HG02973 (cell line): ENCODE results near the gene KIAA0232.

ENCODE experiments used
- ATAC-seq: cut with Tn5 transposase; IDR thresholded peaks from one replicate; pipeline ENCODE4 v1.9.1; 2021; ENCODE audit warnings: moderate library complexity; ENCODE audit not compliant: unreplicated experiment

Gene KIAA0232

GRCh38 chr4:6915041-6916005, 132.8 kb downstream of the KIAA0232 start:
- no peak for ATAC-seq

DNA sequence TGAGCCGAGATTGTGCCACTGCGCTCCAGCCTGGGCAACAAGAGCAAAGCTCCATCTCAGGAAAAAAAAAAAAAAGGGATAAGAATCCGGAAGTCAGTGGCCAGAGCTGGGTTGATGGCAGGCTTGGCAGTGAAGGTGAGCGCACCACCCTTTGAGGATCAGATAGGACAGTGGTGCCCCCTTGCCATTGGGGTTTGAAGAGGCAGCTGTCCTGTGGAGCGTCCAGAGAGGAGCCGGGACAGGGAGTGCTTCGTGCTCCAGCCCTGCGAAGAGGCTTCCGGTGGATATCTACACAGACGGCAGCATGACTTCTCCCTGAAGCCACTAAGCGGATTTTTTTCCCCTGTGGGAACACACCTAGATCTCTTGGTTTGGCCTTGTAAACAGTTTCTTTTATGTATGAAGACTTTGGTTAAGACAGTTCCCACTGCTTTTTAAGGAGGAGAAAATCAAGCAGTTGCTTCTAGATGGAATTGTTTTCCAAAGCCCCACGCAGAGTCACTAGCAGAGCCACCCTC, 133.6 kb downstream of the KIAA0232 start:
- no peak for ATAC-seq

- ATAC-seq: no peak
These were observed 134.3 kb downstream of the KIAA0232 start for GRCh38 chr4:6916587-6917460.

DNA sequence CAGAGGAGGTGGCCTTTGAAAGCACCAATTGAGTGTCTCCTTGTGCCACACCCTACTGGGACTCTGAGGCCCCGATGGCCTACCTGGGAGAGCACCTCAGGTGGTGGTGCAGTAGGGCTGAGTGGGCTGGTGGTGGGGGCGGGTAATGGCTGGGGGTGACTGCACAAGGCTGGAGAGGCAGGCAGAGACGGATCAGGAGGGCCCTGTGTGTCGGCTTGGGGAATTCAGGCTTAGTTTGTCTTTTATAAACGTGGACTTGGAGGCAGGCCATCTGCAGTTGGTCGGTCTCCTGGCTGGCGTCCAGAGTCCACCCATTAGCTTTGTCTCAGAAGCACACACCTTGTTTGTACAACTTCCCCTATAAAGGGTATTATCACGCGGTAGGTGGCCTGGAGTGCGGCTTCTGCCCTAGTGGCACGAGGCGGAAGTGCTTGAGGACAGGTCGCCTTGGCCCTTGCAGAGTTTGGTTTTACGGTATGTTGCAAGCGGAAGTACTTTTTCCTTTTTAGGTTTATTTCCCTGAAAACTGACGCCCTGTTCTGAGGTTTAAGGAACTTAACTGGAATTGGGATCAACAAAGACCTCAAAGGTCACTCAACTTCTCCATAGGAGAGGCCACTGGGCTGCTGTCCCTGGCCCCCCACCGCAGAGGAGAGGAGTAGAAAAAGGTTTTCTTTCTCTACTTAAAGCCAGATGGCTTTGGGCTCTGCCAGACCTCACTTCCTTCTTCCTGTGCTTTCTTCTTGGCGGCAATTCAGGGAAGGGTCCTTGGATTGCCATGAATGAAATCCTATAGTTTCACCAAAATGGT, 135.1 kb downstream of the KIAA0232 start:
- ATAC-seq: peak; percentile 66

DNA sequence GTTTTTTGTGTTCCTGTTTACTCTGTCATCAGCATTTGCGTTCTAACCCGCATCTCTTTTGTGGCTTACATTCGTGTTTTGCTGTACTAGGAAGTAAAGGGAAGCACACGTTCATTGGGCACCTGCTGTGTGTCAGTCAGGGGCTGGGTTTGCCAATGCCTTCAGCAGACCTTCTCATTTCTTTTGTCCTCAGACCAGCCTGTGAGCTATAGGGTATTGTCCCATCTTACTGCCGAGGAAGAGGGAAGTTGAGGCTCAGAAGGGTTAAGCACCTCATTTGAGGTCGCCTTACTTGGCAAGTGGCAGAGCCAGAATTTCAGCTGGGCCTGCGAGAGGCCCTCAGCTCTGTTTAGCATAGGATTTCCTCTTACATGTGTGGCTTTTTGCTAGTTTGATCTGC, 135.8 kb downstream of the KIAA0232 start:
- no peak for ATAC-seq

- ATAC-seq: no peak
These were observed 137.6 kb downstream of the KIAA0232 start for GRCh38 chr4:6920171-6920570.

- no peak for ATAC-seq
These were observed 141.0 kb downstream of the KIAA0232 start for GRCh38 chr4:6923507-6923906.

- ATAC-seq: no peak
These were observed 141.8 kb downstream of the KIAA0232 start for GRCh38 chr4:6924361-6924779.

DNA sequence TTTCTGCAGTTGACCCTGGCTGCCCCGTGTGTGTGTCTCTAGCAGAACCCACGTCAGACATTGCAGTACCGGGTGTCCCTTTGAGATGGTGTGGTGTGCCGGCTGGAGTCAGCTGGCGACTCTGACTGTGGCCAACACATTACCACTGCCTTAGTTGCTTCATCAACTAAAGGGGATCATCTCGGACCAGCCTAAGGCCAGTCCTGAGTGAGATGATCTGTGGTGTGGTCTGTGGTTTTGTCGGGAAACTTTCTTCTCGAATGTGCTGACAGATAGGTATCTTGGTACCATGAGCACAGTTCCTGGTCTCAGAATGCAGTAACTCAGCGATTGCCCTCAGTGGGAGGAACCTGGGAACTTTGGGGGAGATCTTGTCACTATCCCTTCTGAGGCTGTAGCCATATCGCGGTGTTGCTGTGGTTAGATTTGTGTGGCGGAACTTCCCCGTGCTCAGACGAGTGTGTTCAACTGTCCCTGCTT, 142.9 kb downstream of the KIAA0232 start:
- no peak for ATAC-seq

- ATAC-seq: no peak
These were observed 143.6 kb downstream of the KIAA0232 start for GRCh38 chr4:6926081-6926480.

GRCh38 chr4:6926681-6927478, 144.4 kb downstream of the KIAA0232 start:
- no peak for ATAC-seq

GRCh38 chr4:6928081-6928480, 145.6 kb downstream of the KIAA0232 start:
- no peak for ATAC-seq

DNA sequence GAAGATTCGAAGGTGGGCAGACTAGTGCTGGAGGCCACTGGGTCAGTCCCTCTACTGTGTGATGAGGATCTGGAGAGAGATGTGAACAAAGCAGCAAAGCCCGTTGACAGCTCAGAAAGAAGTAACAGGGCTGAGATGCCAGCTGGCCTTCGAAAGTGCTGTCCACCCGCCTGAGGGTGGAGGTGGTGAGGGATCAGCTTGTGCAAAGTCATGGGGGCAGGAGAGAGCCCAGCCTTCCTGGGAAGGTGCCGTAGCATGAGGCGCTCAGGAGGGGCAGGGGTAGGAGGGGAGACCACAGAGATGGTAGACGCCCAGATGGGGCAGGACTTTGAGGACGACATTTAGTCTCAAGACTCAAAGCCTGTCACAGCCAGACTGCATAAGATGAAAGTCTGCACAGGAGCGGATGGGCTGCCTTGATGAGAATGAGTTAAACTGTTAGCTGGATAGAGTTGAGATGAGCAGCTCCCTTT, 146.8 kb downstream of the KIAA0232 start:
- no peak for ATAC-seq

DNA sequence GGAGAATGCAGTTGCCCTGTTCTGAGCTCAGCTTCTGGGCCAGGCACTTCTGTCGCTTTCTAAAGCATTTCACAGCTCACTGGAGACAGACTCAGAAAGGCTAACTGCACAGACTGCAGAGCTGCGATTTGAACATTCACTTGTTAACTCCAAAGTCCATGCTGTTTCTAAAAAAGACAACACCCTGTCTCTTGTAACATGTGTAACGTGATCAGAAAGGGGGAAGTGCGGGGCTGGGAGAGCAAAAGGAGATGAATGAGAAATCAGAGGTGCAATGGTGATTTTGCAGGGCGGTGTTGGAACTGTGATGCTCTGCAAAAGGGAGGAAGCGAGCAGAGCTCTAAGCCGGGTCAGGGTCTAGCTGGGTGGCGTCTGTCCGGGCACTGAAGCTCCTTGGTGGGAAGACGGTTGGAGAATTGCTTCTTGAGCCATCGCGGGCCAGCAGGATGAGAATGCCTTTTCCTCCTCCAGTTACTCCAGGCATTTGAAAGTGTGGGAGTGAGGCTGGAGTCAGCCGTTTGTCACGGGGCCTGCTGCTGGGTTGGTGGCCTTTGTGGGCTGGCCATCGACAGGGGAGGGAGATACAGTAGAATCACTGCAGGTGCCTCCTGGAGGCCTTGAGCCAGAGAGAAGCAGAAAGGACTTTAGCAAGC, 147.4 kb downstream of the KIAA0232 start:
- no peak for ATAC-seq

GRCh38 chr4:6932475-6932874, 149.9 kb downstream of the KIAA0232 start:
- ATAC-seq: no peak

- no peak for ATAC-seq
These were observed 150.4 kb downstream of the KIAA0232 start for GRCh38 chr4:6932918-6933317.
